Activated CD4-positive, alpha-beta memory T cell treated with anti-CD3 and anti-CD28 coated beads, Interleukin-2, amount 10 ng/mL, durations not matched to agents 7 days and 5 days (primary cell): Measurements from ENCODE around the gene FOXL1. TPM values are rescaled to one million over a fixed set of nuclear protein-coding genes. Genes with fewer than 3 reads are reported as not detected.
"Not testable (repeated sequence)": the region's sequence is repeated elsewhere in the genome, so short reads cannot be mapped to it uniquely, and the experiment has no call there.

Experiments used
- CTCF ChIA-PET: fragments of 350-600 bp; sonication (Branson Sonifier 250); formaldehyde crosslinking; loops from one replicate; lab custom pipeline; 2021; ENCODE audit warnings: antibody characterized with exemption, inconsistent platforms; lab: Charles Lee
- POLR2A ChIA-PET: fragments of 350-600 bp; sonication (Branson Sonifier 250); formaldehyde crosslinking; loops from one replicate; lab custom pipeline; 2021; ENCODE audit warnings: antibody characterized with exemption; lab: Charles Lee
- DNase-seq: peaks from one replicate; pipeline ENCODE4 v3.0.0-alpha.2; 2020
- H3K27ac Mint-ChIP-seq: one replicate; pipeline ENCODE4 v1.8.0; 2021; ENCODE audit warnings: mild to moderate bottlenecking, mixed read lengths
- H3K27me3 Mint-ChIP-seq: one replicate; pipeline ENCODE4 v1.8.0; 2021; ENCODE audit warnings: mixed read lengths
- H3K36me3 Mint-ChIP-seq: one replicate; pipeline ENCODE4 v1.8.0; 2021; ENCODE audit warnings: low read depth, mixed read lengths
- H3K4me1 Mint-ChIP-seq: one replicate; pipeline ENCODE4 v1.8.0; 2021; ENCODE audit warnings: mixed read lengths
- H3K4me3 Mint-ChIP-seq: one replicate; pipeline ENCODE4 v1.8.0; 2021; ENCODE audit warnings: mild to moderate bottlenecking, mixed read lengths
- H3K9me3 Mint-ChIP-seq: one replicate; pipeline ENCODE4 v1.8.0; 2021; ENCODE audit warnings: mixed read lengths
- total RNA-seq, 2 experiments: library from RNA; stranded (reverse); gene quantifications; one replicate each; pipeline ENCODE4 v1.2.3, GENCODE V29; 2021

FOXL1 gene
- total RNA-seq, 2 experiments from 2014 or later: not detected

GRCh38 chr16:86584726-86585721, 6.7 kb downstream of the FOXL1 start:
- ChIA-PET POLR2A (no interaction called here), CTCF (no interaction called here)
- Mint-ChIP-seq H3K27me3 (peaks cover 24% of the 10 kb centered on the region), H3K9me3 (no peaks in the 10 kb centered on the region), H3K27ac (no peak overlapping the region), H3K36me3 (no peaks in the 10 kb centered on the region), H3K4me1 (no peaks in the 10 kb centered on the region), H3K4me3 (no peak overlapping the region)
- DNase-seq: no peak

- DNase-seq: no peak
- CTCF ChIA-PET: interaction anchor here (0.7 kb wide), 1 partner anchor 16 kb away, joined by 3 read pairs; no protein-coding TSS in a partner anchor
- Mint-ChIP-seq H3K27ac (no peak overlapping the region), H3K36me3 (no peaks in the 10 kb centered on the region), H3K9me3 (no peaks in the 10 kb centered on the region), H3K4me1 (no peaks in the 10 kb centered on the region), H3K27me3 (peaks cover 17% of the 10 kb centered on the region), H3K4me3 (no peak overlapping the region)
- POLR2A ChIA-PET: no interaction called here
Measured at GRCh38 chr16:86585821-86586611, 7.7 kb downstream of the FOXL1 start.

- no peaks in the 10 kb centered on the region for H3K36me3 Mint-ChIP-seq
- H3K4me1 Mint-ChIP-seq: no peaks in the 10 kb centered on the region
- ChIA-PET CTCF (no interaction called here), POLR2A (no interaction called here)
- no peak overlapping the region for H3K27ac Mint-ChIP-seq
- DNase-seq: no peak
- no peak overlapping the region for H3K4me3 Mint-ChIP-seq
- H3K27me3 Mint-ChIP-seq: peaks cover 19% of the 10 kb centered on the region
- no peaks in the 10 kb centered on the region for H3K9me3 Mint-ChIP-seq
Measured at GRCh38 chr16:86587487-86587886, 9.1 kb downstream of the FOXL1 start.

DNA sequence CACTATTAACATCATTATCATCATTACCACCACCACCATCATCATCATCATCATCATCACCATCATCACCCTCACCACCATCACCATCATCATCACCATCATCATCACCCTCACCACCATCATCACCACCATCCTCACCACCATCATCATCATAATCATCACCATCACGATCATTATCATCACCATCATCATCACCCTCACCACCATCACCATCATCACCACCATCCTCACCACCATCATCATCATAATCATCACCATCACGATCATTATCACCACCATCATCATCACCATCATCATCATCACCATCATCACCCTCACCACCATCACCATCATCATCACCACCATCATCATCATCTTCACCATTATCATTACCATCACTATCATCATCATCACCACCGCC, 9.6 kb downstream of the FOXL1 start:
- H3K9me3 Mint-ChIP-seq, CTCF ChIA-PET, H3K4me3 Mint-ChIP-seq, DNase-seq, H3K27ac Mint-ChIP-seq, H3K4me1 Mint-ChIP-seq, POLR2A ChIA-PET, H3K36me3 Mint-ChIP-seq: not testable (repeated sequence)
- peaks cover 19% of the 10 kb centered on the region for H3K27me3 Mint-ChIP-seq

DNA sequence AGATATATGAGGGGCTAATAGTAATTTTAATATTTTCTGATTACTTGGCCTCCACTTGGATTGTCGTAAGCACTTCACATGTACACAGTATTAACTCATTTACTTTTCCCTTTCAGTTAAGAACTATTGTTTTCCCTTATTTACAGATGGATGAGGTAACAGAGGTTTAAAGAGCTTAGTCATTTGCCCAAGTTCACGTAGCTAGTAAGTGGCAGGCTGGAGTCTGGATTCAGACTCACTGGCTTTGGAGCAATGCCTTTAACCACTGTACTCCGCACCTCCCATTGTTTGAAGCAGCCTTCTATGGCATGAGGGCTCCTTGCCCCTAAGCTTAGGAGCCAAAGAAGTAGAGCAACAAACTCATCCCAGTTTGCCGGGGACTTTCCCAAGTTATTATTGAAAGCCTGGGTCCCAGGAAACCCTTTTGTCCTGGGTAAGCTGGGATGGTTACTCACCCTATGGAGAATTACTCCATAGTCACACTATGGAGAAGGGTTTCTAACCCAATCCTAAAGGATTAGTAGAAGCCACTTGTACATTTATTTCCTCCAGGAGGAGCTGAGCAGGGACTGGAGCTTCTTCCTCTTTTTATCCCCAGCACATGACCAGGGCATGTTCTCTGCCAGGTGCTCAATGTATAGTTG, 12.3 kb downstream of the FOXL1 start:
- Mint-ChIP-seq H3K4me3 (no peak overlapping the region), H3K9me3 (no peaks in the 10 kb centered on the region), H3K27me3 (peaks cover 33% of the 10 kb centered on the region), H3K36me3 (no peaks in the 10 kb centered on the region), H3K27ac (no peak overlapping the region), H3K4me1 (no peaks in the 10 kb centered on the region)
- ChIA-PET CTCF (no interaction called here), POLR2A (no interaction called here)
- DNase-seq: no peak

GRCh38 chr16:86591270-86591669, 12.9 kb downstream of the FOXL1 start:
- no peak overlapping the region for H3K27ac Mint-ChIP-seq
- no peak for DNase-seq
- no peak overlapping the region for H3K4me3 Mint-ChIP-seq
- H3K36me3 Mint-ChIP-seq: no peaks in the 10 kb centered on the region
- ChIA-PET POLR2A (no interaction called here), CTCF (no interaction called here)
- peaks cover 33% of the 10 kb centered on the region for H3K27me3 Mint-ChIP-seq
- no peaks in the 10 kb centered on the region for H3K4me1 Mint-ChIP-seq
- H3K9me3 Mint-ChIP-seq: no peaks in the 10 kb centered on the region

DNA sequence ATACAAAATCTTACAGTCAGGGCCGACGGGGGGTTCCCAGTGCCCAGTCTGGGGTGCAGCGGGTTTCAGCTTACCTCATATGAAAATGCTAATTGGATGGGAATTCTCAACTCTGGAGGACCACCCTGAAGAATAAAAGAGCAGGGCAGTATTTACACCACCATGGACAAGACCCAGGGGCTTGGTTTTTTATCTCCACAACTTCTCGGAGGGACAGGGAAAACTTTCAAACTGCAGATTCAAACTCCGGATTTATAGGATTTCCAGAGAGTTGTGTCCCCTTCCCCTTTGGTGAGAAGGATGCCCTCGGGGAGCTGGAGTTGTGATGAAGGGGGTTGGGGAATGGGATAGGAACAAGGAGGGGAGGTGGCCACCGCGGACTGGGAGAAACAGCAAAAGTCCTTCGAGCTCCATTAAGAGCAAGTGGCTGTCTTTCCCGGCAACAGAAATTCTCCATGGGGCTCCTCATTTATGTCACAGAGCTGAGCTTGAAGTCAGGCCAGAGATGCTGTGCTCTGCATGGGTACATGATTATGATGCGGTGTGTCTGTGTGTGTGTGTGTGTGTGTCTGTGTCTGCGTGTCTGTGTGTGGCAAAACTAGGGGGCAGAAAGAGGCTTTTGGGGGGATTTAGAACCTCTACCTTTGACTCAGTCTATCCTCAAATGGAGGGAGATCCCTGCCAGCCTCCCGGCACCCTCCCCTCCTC, 15.7 kb downstream of the FOXL1 start:
- DNase-seq: no peak
- Mint-ChIP-seq H3K9me3 (no peaks in the 10 kb centered on the region), H3K4me3 (no peak overlapping the region), H3K27ac (no peak overlapping the region), H3K27me3 (peaks cover 43% of the 10 kb centered on the region), H3K4me1 (no peaks in the 10 kb centered on the region), H3K36me3 (no peaks in the 10 kb centered on the region)
- ChIA-PET CTCF (no interaction called here), POLR2A (interaction anchor here (1.2 kb wide), 1 partner anchor 11 kb away, joined by 3 read pairs; no protein-coding TSS in a partner anchor)

DNA sequence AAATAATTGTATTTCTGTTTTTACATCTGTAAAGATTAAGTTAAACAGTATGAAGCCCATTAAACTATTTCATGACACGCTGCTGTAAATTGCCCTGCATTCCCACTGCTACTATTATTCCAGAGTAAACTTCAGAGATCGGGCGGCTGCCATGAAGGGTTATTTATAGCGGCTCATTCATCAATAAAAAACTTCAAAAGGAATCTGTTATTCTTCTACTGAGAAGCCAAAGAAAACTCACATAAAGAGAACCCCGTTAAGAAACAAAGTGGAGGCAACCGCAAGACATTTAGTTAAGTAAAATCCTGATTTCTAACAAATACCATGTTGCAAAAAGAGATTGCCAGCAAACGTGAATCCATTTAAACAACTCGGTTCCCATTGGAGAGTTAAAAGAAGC, 16.4 kb downstream of the FOXL1 start:
- Mint-ChIP-seq H3K4me3 (no peak overlapping the region), H3K9me3 (no peaks in the 10 kb centered on the region), H3K4me1 (no peaks in the 10 kb centered on the region), H3K27ac (no peak overlapping the region), H3K27me3 (peaks cover 46% of the 10 kb centered on the region), H3K36me3 (no peaks in the 10 kb centered on the region)
- CTCF ChIA-PET: no interaction called here
- DNase-seq: no peak
- POLR2A ChIA-PET: interaction anchor here (1.2 kb wide), 1 partner anchor 10 kb away, joined by 3 read pairs; no protein-coding TSS in a partner anchor

- Mint-ChIP-seq H3K36me3 (no peaks in the 10 kb centered on the region), H3K4me3 (no peak overlapping the region), H3K27me3 (peaks cover 53% of the 10 kb centered on the region), H3K4me1 (no peaks in the 10 kb centered on the region), H3K27ac (no peak overlapping the region), H3K9me3 (no peaks in the 10 kb centered on the region)
- POLR2A ChIA-PET: no interaction called here
- DNase-seq: no peak
- CTCF ChIA-PET: no interaction called here
Measured at GRCh38 chr16:86595983-86596605, 17.7 kb downstream of the FOXL1 start.

GRCh38 chr16:86597126-86597879, 19.0 kb downstream of the FOXL1 start:
- no peak for DNase-seq
- CTCF ChIA-PET: no interaction called here
- Mint-ChIP-seq H3K36me3 (no peaks in the 10 kb centered on the region), H3K9me3 (no peaks in the 10 kb centered on the region), H3K4me1 (no peaks in the 10 kb centered on the region), H3K4me3 (no peak overlapping the region), H3K27ac (no peak overlapping the region), H3K27me3 (peaks cover 45% of the 10 kb centered on the region)
- POLR2A ChIA-PET: no interaction called here

DNA sequence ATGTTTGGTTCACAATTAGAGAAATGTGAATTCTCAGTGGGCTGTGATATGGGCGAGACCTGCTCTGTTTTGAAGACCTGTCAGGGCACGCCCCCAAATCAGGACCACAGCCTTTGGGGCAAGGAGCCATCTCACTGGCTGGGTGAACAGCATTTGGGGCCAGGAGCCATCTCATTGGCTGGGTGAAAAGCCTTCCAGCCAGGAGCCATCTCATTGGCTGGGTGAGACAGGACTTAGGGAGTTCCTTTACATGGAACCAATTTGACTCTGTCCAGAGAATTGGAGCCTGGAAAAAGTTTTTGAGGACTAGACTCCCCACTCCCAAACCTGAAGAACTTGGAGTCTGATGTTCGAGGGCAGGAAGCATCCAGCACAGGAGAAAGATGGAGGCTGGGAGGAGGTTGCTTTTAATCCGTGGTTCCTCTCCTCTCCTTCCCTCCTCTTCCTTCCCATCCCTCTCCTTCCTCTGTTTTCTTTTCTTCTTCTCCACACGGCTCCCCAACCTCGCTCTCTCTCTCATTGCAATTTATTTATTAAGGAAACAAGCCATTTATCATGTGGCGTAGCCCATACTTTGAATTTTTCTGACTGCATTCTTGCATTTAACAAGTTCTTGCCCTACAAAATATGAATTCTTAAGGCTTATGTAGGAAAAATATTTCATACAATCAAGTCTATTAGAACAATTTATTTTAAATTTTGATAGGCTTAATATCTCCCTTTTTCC, 19.7 kb downstream of the FOXL1 start:
- no peaks in the 10 kb centered on the region for H3K36me3 Mint-ChIP-seq
- POLR2A ChIA-PET: no interaction called here
- DNase-seq: no peak

More for the DNA sequence above, 19.7 kb downstream of the FOXL1 start:
- Mint-ChIP-seq H3K4me1 (no peaks in the 10 kb centered on the region), H3K27me3 (peaks cover 42% of the 10 kb centered on the region), H3K4me3 (no peak overlapping the region), H3K27ac (no peak overlapping the region), H3K9me3 (no peaks in the 10 kb centered on the region)
- CTCF ChIA-PET: no interaction called here
